Suprapubic skin (tissue), 4 donors: ENCODE results near the gene GPR139. TPM values are rescaled to one million over a fixed set of nuclear protein-coding genes. Genes with fewer than 3 reads are reported as not detected.

Experiments used
- DNase-seq, 2 donors: peaks; one replicate each; pipeline ENCODE4 v3.0.0-alpha.2; 2019; ENCODE audit warnings: low spot score in 2 of 2
- H3K27ac ChIP-seq: fragments of 200-600 bp; sonication (generic); one replicate; pipeline ENCODE4 v1.5.1; 2019
- H3K27me3 ChIP-seq: fragments of 200-600 bp; sonication (generic); one replicate; pipeline ENCODE4 v1.5.1; 2019
- H3K36me3 ChIP-seq: fragments of 200-600 bp; sonication (generic); one replicate; pipeline ENCODE4 v1.5.1; 2019
- H3K4me1 ChIP-seq: fragments of 200-600 bp; sonication (generic); one replicate; pipeline ENCODE4 v1.5.1; 2019
- H3K4me3 ChIP-seq: fragments of 200-600 bp; sonication (generic); one replicate; pipeline ENCODE4 v1.5.1; 2019; ENCODE audit warnings: mild to moderate bottlenecking
- H3K9me3 ChIP-seq: fragments of 200-600 bp; sonication (generic); one replicate; pipeline ENCODE4 v1.5.1; 2019
- EP300 ChIP-seq: sonication (generic); formaldehyde crosslinking; IDR thresholded peaks from one replicate; pipeline ENCODE4 v1.6.1; 2017; ENCODE audit warnings: antibody characterized with exemption
- POLR2A ChIP-seq, 2 donors: fragments of 450-650 bp; IDR thresholded peaks; one replicate each; pipeline ENCODE4 v1.6.1; 2017; ENCODE audit warnings: antibody characterized with exemption in 2 of 2, mild to moderate bottlenecking in 2 of 2, moderate library complexity in 2 of 2
- POLR2AphosphoS5 ChIP-seq, 3 donors: sonication (generic); formaldehyde crosslinking; IDR thresholded peaks; one replicate each; pipeline ENCODE4 v1.6.1; 2017; ENCODE audit warnings: antibody characterized with exemption in 3 of 3
- WGBS: methylation state at CpG from one replicate; pipeline ENCODE4 v1.1.5; 2018; 5-methylcytosine and 5-hydroxymethylcytosine counted together
- total RNA-seq, 4 donors: library from RNA; depleted of rRNA; stranded (reverse); fragments of >200 nt; gene quantifications; one replicate each; pipeline ENCODE4 v1.1.0, GENCODE V29; 2016
- TF ChIP-seq, protein P1 (sequence below), 2 donors: fragments of 200-600 bp in 1 of 2; fragments of 450-650 bp in 1 of 2; sonication (generic) in 1 of 2; IDR thresholded peaks; one replicate each; pipeline ENCODE4 v1.5.1; 2016 to 2019; ENCODE audit warnings: antibody characterized with exemption in 2 of 2, mild to moderate bottlenecking in 1 of 2, moderate library complexity in 1 of 2

GPR139 gene
- total RNA-seq, 4 donors from 2014 or later: not detected

DNA sequence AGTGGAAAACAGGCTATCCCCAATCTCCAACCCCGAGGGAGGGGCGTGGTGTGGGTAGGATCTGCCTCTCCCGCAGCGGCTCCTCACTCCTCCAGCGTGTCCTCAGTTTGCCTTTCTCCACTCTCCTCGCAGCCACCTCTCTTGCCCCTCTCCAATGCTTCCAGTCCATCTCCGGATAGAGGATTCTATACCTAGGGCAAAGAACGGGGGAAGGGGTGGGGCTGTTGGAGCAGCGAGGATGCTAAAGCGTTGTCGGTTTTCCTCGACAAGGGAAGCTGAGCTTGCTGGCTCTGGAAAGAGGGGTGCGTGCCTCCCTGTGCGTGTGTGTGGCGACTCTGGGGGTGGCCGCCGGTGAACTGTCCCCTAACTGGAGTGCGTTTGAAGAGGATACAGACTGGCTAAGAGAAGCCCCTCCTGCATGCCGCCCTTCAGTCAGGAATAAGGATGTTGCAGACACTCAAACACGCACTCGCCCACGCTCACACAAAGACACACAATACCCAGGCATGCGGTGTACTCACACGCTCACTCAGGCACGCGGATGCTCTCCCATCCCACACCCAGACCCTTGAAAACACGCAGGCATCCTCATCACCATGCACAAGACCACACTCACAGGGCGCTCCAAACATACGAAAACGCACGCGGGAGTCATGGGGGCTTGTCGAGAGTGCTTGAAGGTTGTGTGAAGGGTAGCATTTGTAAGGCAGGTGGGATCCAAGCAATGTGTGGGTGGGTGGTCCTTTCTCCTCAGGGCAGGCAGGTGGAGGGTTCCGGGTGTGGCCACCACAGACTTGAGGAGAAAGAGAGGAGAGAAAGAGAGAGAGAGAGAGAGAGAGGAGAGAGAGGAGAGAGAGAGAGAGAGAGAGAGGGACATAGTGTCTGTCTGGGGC lies 655 bp upstream of the GPR139 start:
- DNase-seq: no peak
- Histone ChIP-seq H3K9me3 (no peaks in the 10 kb centered on the region), H3K36me3 (no peaks in the 10 kb centered on the region), H3K27me3 (peaks cover 62% of the 10 kb centered on the region), H3K4me3 (no peak overlapping the region), H3K27ac (no peak overlapping the region), H3K4me1 (peaks cover 10% of the 10 kb centered on the region)
- TF ChIP-seq POLR2AphosphoS5 (IDR thresholded peaks at IDR 0.05): no peak
- TF ChIP-seq, protein P1, sequence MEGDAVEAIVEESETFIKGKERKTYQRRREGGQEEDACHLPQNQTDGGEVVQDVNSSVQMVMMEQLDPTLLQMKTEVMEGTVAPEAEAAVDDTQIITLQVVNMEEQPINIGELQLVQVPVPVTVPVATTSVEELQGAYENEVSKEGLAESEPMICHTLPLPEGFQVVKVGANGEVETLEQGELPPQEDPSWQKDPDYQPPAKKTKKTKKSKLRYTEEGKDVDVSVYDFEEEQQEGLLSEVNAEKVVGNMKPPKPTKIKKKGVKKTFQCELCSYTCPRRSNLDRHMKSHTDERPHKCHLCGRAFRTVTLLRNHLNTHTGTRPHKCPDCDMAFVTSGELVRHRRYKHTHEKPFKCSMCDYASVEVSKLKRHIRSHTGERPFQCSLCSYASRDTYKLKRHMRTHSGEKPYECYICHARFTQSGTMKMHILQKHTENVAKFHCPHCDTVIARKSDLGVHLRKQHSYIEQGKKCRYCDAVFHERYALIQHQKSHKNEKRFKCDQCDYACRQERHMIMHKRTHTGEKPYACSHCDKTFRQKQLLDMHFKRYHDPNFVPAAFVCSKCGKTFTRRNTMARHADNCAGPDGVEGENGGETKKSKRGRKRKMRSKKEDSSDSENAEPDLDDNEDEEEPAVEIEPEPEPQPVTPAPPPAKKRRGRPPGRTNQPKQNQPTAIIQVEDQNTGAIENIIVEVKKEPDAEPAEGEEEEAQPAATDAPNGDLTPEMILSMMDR (IDR thresholded peaks at IDR 0.05): no peak
- no peak for TF ChIP-seq EP300
- no peak for TF ChIP-seq POLR2A (IDR thresholded peaks at IDR 0.05)
- WGBS: 5% methylated on average over 20 of the region's 34 CpGs

DNA sequence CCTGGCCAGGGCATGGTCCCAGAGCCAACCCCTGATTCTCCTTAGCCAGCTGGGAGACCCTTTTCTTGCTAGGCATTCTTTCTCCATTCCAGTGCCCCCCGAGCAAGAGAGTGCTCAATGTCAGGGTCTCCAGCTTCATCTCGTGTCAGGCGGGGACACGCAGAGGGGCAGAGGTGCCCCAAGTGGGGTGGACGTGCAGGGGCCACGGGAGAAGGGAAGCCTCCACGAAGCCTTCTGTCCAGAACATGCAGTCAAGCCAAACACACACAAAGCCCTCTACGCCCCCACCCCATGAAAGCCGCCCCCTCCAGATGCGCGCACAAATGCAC lies 852 bp downstream of the GPR139 start:
- peaks cover 10% of the 10 kb centered on the region for H3K4me1 ChIP-seq
- H3K4me3 ChIP-seq: no peak overlapping the region
- H3K27me3 ChIP-seq: peaks cover 60% of the 10 kb centered on the region
- H3K9me3 ChIP-seq: no peaks in the 10 kb centered on the region
- DNase-seq: no peak
- no peaks in the 10 kb centered on the region for H3K36me3 ChIP-seq
- TF ChIP-seq, protein P1 (IDR thresholded peaks at IDR 0.05): no peak
- TF ChIP-seq POLR2AphosphoS5 (IDR thresholded peaks at IDR 0.05): no peak
- TF ChIP-seq POLR2A (IDR thresholded peaks at IDR 0.05): no peak
- no peak for TF ChIP-seq EP300
- no peak overlapping the region for H3K27ac ChIP-seq
- 25% methylated on average over 4 of the region's 11 CpGs for WGBS

DNA sequence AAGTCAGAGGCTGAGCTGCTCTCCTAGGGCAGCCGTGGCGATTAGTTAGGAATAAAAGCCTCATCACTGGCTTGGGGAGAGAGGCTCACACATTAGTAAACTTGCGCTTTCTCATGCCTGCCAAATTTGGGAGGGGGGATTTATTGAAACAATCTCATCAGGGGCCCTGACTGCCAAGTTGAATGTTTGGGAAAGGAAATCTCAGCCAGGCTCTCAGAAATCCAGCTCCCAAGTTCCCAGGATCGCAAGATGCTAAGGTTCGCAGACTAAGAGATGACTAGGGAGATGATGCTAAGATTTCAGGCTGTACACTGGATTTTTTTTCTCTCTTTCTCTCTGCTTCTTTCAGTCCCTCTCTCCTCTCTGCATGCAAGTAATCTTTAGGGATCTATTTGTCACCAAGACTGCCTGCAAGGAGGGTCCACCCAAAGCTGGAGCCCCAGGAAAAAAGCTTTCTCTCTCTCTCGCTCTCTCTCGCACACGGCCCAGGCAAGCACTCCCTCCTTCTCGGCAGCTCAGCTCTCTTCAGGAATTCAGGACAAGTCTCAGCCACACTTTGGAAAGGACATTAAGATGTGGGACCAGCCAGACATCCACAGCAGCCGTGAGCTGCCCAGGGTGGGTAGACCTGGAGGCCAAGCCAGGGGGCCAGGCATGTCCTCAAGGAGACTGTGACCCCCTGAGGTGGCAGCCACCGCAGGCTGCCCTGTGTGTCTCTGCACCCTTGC lies 1.4 kb downstream of the GPR139 start:
- no peak overlapping the region for H3K4me3 ChIP-seq
- no peak overlapping the region for H3K27ac ChIP-seq
- no peak for TF ChIP-seq POLR2A (IDR thresholded peaks at IDR 0.05)
- no peak for TF ChIP-seq POLR2AphosphoS5 (IDR thresholded peaks at IDR 0.05)
- TF ChIP-seq EP300: no peak
- TF ChIP-seq, protein P1 (IDR thresholded peaks at IDR 0.05): no peak
- 37% methylated on average over 10 of the region's 11 CpGs for WGBS
- H3K9me3 ChIP-seq: no peaks in the 10 kb centered on the region
- no peak for DNase-seq
- peaks cover 60% of the 10 kb centered on the region for H3K27me3 ChIP-seq
- peaks cover 10% of the 10 kb centered on the region for H3K4me1 ChIP-seq
- H3K36me3 ChIP-seq: no peaks in the 10 kb centered on the region

DNA sequence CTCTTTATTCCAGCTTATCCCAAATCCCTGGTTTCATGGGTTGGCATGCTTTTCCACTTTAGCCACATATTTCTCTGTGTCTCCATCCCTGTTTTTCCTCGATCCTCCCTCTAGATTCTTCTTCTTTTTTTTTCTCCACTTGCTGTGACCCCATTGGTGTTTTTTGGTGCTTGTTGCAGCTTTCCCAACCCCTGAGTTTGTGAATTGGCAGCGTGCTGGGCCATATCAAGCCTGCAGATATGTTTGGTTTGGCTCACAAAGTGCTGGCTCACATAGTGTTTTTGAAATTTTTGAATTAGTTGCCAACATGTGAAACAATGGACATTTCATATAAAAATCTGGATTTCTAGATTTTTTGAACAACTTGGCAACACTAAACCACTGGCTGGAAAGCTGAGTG lies 8.8 kb downstream of the GPR139 start:
- no peaks in the 10 kb centered on the region for H3K9me3 ChIP-seq
- TF ChIP-seq POLR2AphosphoS5 (IDR thresholded peaks at IDR 0.05): no peak
- TF ChIP-seq, protein P1 (IDR thresholded peaks at IDR 0.05): no peak
- no peak for TF ChIP-seq POLR2A (IDR thresholded peaks at IDR 0.05)
- TF ChIP-seq EP300: no peak
- H3K4me3 ChIP-seq: no peak overlapping the region
- DNase-seq: no peak
- H3K4me1 ChIP-seq: no peaks in the 10 kb centered on the region
- no peaks in the 10 kb centered on the region for H3K27me3 ChIP-seq
- 38% methylated on average over 2 of the region's 2 CpGs for WGBS
- no peaks in the 10 kb centered on the region for H3K36me3 ChIP-seq
- no peak overlapping the region for H3K27ac ChIP-seq

DNA sequence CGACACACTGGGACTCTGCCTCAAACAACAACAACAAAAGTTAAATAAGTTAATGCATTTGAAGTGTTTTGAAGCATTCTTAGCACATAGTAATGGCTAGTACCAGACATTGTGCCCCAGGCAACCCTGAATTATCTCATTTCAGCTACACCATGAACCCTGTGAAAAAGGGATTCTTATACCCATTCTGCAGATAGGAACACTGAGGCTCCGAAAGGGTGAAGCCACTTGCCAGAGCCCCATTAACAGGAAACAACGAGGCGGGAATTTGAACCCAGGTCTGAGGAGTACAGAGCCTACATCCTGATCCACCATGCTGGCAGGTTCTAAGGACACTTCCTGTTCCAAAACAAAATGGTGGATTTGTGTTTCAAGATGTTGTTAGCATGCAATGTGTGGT lies 9.2 kb downstream of the GPR139 start:
- WGBS: 90% methylated on average over 4 of the region's 4 CpGs
- H3K4me3 ChIP-seq: no peak overlapping the region

More for the DNA sequence above, 9.2 kb downstream of the GPR139 start:
- no peaks in the 10 kb centered on the region for H3K4me1 ChIP-seq
- no peak for TF ChIP-seq POLR2AphosphoS5 (IDR thresholded peaks at IDR 0.05)
- TF ChIP-seq EP300: no peak
- TF ChIP-seq POLR2A (IDR thresholded peaks at IDR 0.05): no peak
- TF ChIP-seq, protein P1 (IDR thresholded peaks at IDR 0.05): no peak
- no peaks in the 10 kb centered on the region for H3K9me3 ChIP-seq
- H3K36me3 ChIP-seq: no peaks in the 10 kb centered on the region
- no peak overlapping the region for H3K27ac ChIP-seq
- DNase-seq: no peak
- H3K27me3 ChIP-seq: no peaks in the 10 kb centered on the region
